Smooth muscle cell (in vitro differentiated cells): Measurements from ENCODE around the gene ATP8A2. TPM values are rescaled to one million over a fixed set of nuclear protein-coding genes. Genes with fewer than 3 reads are reported as not detected.

Experiments used
- DNase-seq: peaks from one replicate; lab custom pipeline; 2025; ENCODE audit not compliant: unreplicated experiment; lab: John Stamatoyannopoulos, UW
- H2AFZ ChIP-seq: fragments of 200-600 bp; sonication (generic); 2 replicates; pipeline ENCODE4 v1.6.0; 2016; ENCODE audit warnings: antibody characterized with exemption, low read depth, mild to moderate bottlenecking
- H3F3A ChIP-seq: fragments of 200-600 bp; sonication (generic); 2 replicates; pipeline ENCODE4 v1.6.0; 2017; ENCODE audit warnings: antibody characterized with exemption, low read depth
- H3K27ac ChIP-seq: fragments of 200-600 bp; sonication (generic); 2 replicates; pipeline ENCODE4 v1.5.1; 2016; ENCODE audit warnings: low read depth, mild to moderate bottlenecking
- H3K27me3 ChIP-seq: fragments of 200-600 bp; sonication (generic); 2 replicates; pipeline ENCODE4 v1.6.1; 2016; ENCODE audit warnings: low read depth, mild to moderate bottlenecking
- H3K36me3 ChIP-seq: fragments of 200-600 bp; sonication (generic); 2 replicates; pipeline ENCODE4 v1.5.1; 2016; ENCODE audit warnings: low read depth
- H3K4me1 ChIP-seq: fragments of 200-600 bp; sonication (generic); 2 replicates; pipeline ENCODE4 v1.5.1; 2016; ENCODE audit warnings: low read depth
- H3K4me2 ChIP-seq: fragments of 200-600 bp; sonication (generic); 2 replicates; pipeline ENCODE4 v1.6.0; 2016; ENCODE audit warnings: mild to moderate bottlenecking
- H3K4me3 ChIP-seq: fragments of 200-600 bp; sonication (generic); 2 replicates; pipeline ENCODE4 v1.5.1; 2016; ENCODE audit warnings: mild to moderate bottlenecking
- H3K79me2 ChIP-seq: fragments of 200-600 bp; sonication (generic); 2 replicates; pipeline ENCODE4 v1.6.0; 2016; ENCODE audit warnings: low read depth, mild to moderate bottlenecking
- H3K9ac ChIP-seq: fragments of 200-600 bp; sonication (generic); 2 replicates; pipeline ENCODE4 v1.6.0; 2016; ENCODE audit warnings: low read depth
- H3K9me3 ChIP-seq: fragments of 200-600 bp; sonication (generic); replicated peaks from 2 replicates; pipeline ENCODE4 v1.5.1; 2016; ENCODE audit warnings: low read depth
- H4K20me1 ChIP-seq: fragments of 200-600 bp; sonication (generic); 2 replicates; pipeline ENCODE4 v1.6.0; 2016; ENCODE audit warnings: low read depth
- CTCF ChIP-seq: fragments of 200-600 bp; sonication (generic); IDR thresholded peaks from 2 replicates; pipeline ENCODE4 v1.5.1; 2017; ENCODE audit warnings: borderline replicate concordance, mild to moderate bottlenecking, antibody characterized with exemption; ENCODE audit not compliant: insufficient read depth, poor library complexity, severe bottlenecking
- WGBS: methylation state at CpG from one replicate; pipeline ENCODE4 v1.1.7; 2016; ENCODE audit warnings: low lambda C conversion rate; 5-methylcytosine and 5-hydroxymethylcytosine counted together
- polyA plus RNA-seq: library from polyadenylated mRNA; unstranded; fragments of >200 nt; fragmentation: Nextera tagmentation; extraction: Ambion mirVana; gene quantifications from 2 replicates; pipeline ENCODE4 v1.2.1, GENCODE V29; 2016
- total RNA-seq: library from RNA; depleted of rRNA; stranded (reverse); fragments of >200 nt; gene quantifications from 2 replicates; pipeline ENCODE4 v1.2.3, GENCODE V29; 2014

ATP8A2 gene
- total and polyA plus RNA-seq, 2 experiments from 2014 or later = under 0.01 to 0.06 TPM

- Histone ChIP-seq H4K20me1 (no peaks in the 10 kb centered on the region), H3K4me3 (no peak overlapping the region), H3K27ac (no peak overlapping the region), H3K27me3 (peaks cover 43% of the 10 kb centered on the region), H3K36me3 (no peaks in the 10 kb centered on the region), H3K4me2 (no peak overlapping the region), H3K79me2 (no peaks in the 10 kb centered on the region), H2AFZ (no peak overlapping the region), H3F3A (no peaks in the 10 kb centered on the region), H3K9me3 (no peaks in the 10 kb centered on the region), H3K9ac (no peak overlapping the region), H3K4me1 (peaks cover 26% of the 10 kb centered on the region)
- no peak for TF ChIP-seq CTCF
- DNase-seq = no peak
- 12% methylated on average over 10 of the region's 10 CpGs for WGBS
These were observed 605.4 kb downstream of the ATP8A2 start for GRCh38 chr13:25977216-25977615.

GRCh38 chr13:25977671-25978070 is 605.9 kb downstream of the ATP8A2 start:
- Histone ChIP-seq H4K20me1 (no peaks in the 10 kb centered on the region), H3F3A (no peaks in the 10 kb centered on the region), H2AFZ (no peak overlapping the region), H3K27me3 (peaks cover 39% of the 10 kb centered on the region), H3K4me1 (peaks cover 22% of the 10 kb centered on the region), H3K9ac (no peak overlapping the region), H3K36me3 (no peaks in the 10 kb centered on the region), H3K79me2 (no peaks in the 10 kb centered on the region), H3K9me3 (no peaks in the 10 kb centered on the region), H3K4me3 (no peak overlapping the region), H3K27ac (no peak overlapping the region), H3K4me2 (no peak overlapping the region)
- TF ChIP-seq CTCF = no peak
- 45% methylated on average over 4 of the region's 4 CpGs for WGBS
- DNase-seq = no peak

GRCh38 chr13:25978961-25979360 is 607.2 kb downstream of the ATP8A2 start:
- H3K79me2 ChIP-seq = no peaks in the 10 kb centered on the region
- no peaks in the 10 kb centered on the region for H3F3A ChIP-seq
- H3K27ac ChIP-seq = no peak overlapping the region
- no peak overlapping the region for H3K4me2 ChIP-seq
- H3K36me3 ChIP-seq = no peaks in the 10 kb centered on the region
- no peak for TF ChIP-seq CTCF
- H4K20me1 ChIP-seq = no peaks in the 10 kb centered on the region
- H3K27me3 ChIP-seq = peaks cover 35% of the 10 kb centered on the region
- no peak overlapping the region for H3K4me3 ChIP-seq
- H3K9ac ChIP-seq = no peak overlapping the region
- 95% methylated on average over 2 of the region's 2 CpGs for WGBS
- DNase-seq = no peak
- H3K4me1 ChIP-seq = peaks cover 19% of the 10 kb centered on the region
- no peaks in the 10 kb centered on the region for H3K9me3 ChIP-seq
- H2AFZ ChIP-seq = no peak overlapping the region

- Histone ChIP-seq H3K4me1 (peaks cover 19% of the 10 kb centered on the region), H3K27ac (no peak overlapping the region), H3K4me3 (no peak overlapping the region), H3K36me3 (no peaks in the 10 kb centered on the region), H3K27me3 (peaks cover 32% of the 10 kb centered on the region), H2AFZ (no peak overlapping the region), H3K4me2 (no peak overlapping the region), H3K9ac (no peak overlapping the region), H4K20me1 (no peaks in the 10 kb centered on the region), H3K9me3 (no peaks in the 10 kb centered on the region), H3K79me2 (no peaks in the 10 kb centered on the region), H3F3A (no peaks in the 10 kb centered on the region)
- DNase-seq = no peak
- 91% methylated on average over 6 of the region's 6 CpGs for WGBS
- TF ChIP-seq CTCF = no peak
These were observed 607.6 kb downstream of the ATP8A2 start for GRCh38 chr13:25979371-25979770.
